ENCODE data around the gene C19orf53.

Gene C19orf53

DNA sequence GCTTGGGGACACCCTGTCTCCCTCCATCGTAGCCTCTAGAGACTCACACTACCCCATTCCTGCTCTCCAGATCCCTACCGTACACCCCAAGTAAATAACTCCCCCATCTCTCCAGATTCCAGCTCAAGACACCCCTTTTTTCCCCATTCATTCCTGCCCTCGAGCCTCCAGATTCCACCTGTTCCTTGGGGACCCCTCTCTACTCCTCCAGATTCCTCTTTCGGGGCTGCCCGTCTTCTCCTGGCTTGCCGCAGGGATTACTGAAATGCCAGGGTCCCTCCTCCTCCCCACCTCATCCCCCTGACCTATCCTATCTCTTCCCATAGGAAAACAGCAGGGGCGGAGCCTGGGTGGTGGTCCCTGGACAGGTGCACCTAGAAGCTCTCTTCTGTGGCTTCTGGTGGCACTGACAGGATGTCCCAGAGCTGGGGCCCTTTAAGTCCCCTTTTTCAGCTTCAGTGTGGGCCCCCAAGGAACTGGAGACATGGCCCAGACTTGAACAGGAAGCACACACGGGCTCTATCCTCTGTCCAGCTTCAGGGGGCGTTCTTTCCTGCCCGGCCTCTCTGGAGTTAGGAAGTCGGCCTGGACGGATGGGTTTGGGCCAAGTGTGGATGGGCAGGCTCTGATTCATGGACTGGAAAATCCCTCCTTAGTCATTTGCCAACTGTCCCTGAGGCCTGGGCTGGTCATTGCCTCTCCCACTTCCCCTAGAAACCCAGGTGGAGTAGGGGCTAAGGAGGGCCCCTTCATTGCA, 22.2 kb downstream of the C19orf53 start:
- no peak for FAIRE-seq

DNA sequence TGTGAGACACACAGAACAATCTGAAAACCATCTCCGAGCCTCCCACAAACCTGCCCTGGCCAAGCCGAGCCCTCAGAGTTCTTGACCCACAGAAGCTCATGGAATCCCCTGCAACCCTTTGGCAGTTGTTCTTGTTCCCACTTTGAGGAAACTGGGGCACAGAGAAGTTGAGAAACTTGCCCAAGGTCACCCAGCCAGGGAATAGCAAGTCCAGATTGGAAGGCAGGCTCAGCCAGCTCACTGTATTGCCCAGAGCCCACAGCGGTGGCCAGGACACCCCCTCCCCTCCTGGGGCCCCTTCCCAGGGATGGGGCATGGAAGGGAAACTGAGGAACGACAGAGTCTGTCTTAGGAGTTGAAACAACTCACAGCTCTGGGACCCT, 22.8 kb downstream of the C19orf53 start:
- no peak for FAIRE-seq

DNA sequence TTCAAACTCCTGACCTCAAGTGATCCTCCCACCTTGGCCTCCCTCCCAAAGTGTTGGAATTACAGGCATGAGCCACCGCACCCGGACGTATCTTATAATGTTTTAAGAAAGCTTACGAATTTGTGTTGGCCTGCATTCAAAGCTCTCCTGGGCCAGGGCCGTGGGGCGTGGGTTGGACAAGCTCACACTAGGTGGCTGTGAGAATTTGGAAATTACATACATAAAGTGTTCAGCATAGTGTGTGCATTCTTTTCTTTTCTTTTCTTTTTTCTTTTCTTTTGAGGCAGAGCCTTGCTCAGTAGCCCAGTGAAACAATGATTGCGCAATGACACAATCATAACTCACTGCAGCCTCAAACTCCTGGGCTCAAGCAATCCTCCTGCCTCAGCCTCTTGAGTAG, 23.6 kb downstream of the C19orf53 start:
- FAIRE-seq = no peak

DNA sequence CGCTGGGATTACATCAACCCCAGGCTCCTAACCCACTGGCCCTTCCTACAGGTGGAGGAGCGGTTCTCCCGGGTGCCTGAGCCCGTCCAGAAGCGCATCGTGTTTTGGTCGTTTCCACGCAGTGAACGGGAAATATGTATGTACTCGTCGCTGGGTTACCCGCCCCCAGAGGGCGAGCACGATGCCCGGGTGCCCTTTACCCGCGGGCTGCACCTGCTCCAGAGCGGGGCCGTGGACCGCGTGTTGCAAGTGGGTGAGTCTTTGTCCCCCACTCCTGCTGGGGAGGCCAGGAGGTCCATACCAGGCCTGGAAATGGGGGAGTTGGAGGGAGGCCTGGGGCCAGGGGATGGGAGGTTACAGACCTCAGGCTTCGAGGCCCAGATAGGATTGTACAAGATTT, 25.4 kb downstream of the C19orf53 start:
- no peak for FAIRE-seq

DNA sequence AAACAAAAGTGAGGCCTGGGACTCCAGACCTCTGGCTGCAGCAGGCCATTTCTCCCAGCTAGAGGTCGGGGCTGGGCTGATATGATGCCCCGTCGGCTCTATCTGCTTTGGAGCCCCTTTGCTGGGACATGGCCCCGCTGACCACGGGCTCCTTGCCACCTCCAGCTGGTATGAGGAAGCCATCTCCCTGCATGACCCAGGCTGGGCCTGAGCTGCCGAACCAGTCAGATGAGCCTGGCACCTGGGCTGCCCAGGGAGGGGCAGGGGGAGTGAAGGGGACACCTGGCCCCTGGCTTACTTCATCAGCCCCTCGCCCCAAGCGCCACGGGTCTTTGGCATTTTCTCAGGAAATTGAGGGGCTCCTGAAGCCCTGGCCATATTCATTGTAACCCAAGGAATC, 28.8 kb downstream of the C19orf53 start:
- no peak for FAIRE-seq

DNA sequence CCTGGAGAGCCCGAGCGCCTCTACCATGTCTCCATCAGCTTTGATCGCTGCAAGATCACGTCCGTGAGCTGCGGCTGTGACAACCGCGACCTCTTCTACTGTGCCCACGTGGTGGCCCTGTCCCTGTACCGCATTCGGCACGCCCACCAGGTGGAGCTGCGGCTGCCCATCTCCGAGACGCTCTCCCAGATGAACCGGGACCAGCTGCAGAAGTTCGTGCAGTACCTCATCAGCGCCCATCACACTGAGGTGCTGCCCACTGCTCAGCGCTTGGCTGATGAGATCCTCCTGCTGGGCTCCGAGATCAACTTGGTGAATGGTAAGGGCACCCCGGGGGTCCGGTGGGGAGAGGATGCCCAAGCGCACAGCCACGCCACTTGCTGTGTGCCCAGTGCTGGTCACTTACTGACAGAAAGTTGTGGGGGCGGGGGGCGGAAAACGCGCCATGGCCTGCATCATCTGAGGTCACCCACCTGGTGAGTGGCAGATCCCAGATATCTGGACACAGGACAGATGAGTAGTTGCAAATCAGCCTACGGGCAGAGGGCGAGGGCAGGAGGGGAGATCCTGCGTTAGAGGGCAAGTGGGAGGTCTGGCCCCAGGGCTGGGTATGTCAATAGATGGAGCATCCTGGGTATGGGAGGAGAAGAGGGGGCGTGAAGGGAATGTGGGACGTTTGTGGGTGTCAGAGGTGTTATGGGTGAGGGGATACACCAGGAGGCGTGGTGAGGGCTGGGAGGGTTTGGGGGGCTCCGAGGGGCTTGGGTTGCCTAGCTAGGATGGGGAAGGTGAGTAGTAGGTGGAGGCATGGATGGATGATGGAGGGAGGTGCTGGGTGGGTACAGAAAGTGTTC, 30.8 kb downstream of the C19orf53 start:
- FAIRE-seq = no peak

DNA sequence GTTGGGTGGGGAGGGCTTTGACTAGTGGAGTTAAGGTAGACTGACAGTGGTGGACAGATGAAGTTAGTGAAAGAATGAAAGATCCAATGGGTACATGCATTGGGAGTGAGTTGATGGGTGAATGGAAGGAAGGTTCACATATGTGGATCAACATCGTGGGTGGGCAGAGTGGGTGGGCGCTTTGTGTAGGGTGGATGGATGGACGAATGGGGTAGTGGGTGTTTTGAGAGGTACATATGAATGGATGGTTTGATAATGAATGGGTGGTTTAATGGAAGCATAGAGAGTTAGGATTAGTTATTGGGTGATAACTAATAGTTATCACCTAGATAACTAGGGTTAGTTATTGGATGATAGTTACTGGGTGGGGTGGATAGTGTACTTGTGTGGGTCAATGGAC, 32.5 kb downstream of the C19orf53 start:
- FAIRE-seq = no peak

DNA sequence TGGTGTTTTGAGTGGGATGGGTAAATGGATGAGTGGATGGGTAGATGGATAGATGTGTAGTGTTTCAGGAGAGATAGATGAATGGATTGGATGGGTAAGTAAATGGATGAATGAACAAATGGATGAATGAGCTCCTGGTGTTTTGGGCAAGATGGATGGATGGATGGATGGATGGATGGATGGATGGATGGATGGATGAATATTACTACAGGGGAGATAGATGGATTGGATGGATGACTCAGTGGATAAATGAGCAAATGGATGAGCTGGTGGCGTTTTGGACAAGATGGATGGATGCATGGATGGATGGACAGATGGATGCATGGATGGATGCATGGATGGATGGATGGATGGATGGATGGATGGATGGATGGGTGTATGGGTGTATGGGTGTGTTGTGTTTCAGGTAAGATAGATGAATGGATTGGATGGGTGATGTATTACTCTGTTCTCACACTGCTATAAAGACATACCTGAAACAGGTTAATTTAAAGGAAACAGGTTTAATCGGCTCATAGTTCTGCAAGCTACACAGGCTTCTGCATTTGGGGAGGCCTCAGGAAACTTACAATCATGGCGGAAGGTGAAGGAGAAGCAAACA, 33.3 kb downstream of the C19orf53 start:
- FAIRE-seq = no peak

DNA sequence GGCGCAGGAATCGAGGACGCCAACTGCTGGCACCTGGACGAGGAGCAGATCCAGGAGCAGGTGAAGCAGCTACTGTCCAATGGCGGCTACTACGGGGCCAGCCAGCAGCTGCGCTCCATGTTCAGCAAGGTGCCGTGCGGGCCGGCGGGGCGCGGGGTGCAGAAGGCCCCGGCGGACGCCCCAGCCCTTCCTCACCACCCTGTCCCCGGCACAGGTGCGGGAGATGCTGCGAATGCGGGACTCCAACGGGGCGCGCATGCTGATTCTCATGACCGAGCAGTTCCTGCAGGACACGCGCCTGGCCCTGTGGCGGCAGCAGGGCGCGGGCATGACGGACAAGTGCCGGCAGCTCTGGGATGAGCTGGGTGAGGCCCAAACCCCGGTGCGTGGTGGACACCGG, 34.6 kb downstream of the C19orf53 start:
- FAIRE-seq = no peak

DNA sequence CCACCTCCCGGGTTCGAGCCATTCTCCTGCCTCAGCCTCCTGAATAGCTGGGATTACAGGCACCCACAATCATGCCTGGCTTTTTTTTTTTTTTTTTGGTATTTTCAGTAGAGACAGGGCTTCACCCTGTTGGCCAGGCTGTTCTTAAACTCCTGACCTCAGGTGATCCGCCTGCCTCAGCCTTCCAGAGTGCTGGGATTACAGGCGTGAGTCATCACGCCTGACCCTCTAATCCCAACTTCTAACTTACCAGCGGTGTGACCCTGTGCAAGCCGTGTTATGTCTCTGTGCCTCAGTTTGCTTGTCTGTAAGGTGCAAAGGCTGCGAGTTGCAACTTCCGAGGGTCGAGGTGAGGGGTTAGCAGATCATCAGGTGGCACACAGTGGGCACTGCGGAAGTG, 38.3 kb downstream of the C19orf53 start:
- FAIRE-seq = no peak

DNA sequence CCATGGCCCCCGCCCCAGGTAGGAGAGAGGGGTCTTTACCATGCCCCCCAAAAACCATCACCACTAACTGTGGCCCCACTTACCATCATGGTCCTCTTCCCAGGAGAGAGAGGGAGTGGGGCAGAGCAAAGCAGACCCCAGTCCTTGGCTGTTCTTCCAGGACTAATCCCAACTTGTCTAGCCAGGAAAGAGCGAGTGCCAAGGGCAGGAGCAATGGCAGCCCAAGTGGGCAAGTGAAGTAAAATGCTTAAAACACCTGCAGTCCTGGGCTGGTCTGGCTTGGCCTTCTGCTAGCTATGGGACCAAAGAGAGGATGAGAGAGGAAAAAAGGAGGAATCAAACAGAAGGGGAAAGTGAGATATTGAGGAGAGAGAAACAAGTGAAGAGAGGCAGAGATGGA, 38.9 kb downstream of the C19orf53 start:
- FAIRE-seq = no peak

DNA sequence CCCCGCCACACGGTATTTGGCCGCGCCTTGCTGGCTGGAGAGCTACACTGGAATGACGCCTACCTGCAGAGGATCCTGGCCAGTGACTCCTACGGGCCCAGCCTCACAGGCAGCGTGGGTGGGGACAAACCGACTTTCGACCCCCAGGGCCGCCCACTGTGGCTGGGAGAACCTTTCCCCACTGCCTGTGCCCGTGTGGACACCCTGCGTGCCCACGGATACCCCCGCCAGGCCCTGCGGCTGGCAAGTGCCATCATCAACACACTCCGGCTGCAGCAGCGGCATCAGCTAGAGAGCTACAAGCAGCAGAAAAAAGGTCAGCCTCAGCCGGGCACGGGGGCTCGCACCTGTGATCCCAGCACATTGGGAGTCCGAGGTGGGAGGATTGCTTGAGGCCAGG, 40.3 kb downstream of the C19orf53 start:
- FAIRE-seq = no peak

DNA sequence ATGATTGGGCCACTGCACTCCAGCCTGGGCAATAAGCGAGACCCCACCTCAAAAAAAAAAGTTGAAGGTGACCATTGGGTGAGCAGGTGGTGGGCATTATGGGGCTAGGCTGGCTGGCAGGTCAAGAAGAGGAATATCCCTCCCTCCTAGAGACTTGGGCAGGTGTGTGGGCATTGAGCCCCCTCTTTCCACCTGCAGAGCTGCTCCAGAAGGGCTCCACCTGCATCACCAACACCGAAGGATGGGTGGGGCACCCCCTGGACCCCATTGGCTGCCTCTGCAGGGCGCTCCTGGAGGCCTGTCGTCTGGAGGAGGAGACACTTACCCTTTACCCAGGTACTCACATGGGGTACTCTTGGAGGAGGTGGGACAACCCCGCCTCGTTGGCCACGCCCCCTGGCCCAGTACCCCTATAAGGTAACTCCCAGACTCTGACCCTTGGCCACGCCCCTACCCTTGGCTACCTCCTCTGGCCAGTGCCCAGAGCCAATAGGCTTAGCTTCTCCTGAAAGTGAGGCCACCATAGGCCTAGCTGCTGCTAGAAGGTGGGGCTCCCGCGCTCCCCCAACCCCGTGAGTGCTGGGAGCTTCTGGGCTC, 42.9 kb downstream of the C19orf53 start:
- no peak for FAIRE-seq

DNA sequence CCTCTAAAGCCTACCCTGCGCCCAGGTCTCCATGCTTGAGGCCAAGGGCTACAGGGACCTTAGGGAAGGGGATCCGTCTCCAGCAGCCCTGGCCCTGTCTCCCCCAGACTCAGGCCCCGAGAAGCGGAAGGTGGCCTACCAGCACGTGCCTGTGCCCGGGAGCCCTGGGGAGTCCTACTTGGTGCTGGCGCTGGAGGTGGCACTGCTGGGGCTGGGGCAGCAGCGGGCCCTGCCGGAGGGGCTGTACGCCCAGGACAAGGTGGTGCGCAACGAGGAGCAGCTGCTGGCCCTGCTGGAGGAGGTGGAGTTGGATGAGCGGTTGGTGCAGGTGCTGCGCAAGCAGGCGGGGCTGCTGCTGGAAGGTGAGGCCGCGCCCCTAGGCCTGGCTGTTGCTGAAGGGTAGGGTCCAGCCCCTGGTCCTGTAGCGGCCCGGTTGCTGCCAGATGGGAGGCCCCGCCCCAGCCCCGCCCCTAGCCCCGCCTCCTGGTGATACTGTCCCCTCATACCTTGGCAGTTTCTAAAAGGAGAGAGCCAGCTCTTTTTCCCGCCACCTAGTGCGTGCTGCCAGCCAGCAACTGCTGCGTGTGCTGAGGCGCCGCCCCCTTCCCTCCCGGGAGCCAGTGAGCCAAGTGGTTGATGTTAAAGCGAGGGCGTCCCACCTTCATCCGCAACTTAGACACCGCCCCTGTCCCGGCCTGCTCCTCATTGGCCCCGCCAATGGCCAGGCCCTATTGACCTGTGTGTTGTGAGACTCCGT, 43.5 kb downstream of the C19orf53 start:
- no peak for FAIRE-seq

DNA sequence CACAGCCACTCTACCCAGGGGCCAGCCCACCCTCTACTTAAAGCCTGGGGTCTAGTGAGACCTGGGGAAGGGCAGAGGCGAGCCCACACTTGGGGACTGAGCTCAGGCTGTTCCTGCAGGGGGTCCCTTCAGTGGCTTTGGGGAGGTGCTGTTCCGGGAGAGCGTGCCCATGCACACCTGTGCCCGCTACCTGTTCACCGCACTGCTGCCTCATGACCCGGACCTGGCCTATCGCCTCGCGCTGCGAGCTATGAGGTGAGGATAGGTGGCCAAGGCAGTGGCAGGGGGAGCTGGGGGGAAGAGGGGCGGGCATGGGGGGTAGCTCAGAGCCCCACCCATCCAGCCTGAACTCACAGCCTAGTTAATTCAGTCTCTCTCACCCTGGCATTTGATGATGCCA, 45.0 kb downstream of the C19orf53 start:
- FAIRE-seq = no peak

DNA sequence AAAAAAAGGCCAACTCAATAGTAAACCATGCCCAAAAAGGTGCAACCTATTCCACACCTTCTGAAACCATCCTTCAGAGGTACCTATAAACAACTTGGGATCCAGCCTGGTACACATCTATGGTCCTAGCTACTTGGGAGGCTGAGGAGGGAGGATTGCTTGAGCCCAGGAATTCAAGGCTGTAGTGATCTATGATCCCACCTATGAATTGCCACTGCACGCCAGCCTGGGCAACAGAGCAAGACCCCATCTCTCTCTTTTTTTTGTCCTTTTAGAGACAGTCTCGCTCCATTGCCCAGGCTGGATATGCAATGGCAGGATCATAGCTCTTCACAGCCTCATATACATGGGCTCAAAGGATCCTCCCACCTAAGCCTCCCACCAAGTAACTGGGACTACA, 47.0 kb downstream of the C19orf53 start:
- FAIRE-seq = no peak

DNA sequence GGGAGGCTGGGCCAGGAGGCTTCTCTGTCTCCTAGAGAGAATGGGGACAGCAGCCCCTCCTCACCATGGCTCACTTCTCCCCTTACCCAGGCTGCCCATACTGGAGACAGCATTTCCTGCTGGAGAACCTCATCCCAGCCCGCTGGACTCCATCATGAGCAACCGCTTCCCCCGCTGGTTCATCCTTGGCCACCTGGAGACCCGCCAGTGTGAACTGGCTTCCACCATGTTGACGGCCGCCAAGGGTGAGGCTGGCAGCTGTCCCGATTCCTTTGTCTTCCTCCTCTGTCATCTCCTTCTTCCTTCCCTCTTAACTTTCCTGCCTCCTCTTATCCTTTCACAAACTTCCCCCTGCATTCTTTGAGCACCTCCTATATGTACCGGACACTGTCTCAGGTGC, 49.0 kb downstream of the C19orf53 start:
- no peak for FAIRE-seq

DNA sequence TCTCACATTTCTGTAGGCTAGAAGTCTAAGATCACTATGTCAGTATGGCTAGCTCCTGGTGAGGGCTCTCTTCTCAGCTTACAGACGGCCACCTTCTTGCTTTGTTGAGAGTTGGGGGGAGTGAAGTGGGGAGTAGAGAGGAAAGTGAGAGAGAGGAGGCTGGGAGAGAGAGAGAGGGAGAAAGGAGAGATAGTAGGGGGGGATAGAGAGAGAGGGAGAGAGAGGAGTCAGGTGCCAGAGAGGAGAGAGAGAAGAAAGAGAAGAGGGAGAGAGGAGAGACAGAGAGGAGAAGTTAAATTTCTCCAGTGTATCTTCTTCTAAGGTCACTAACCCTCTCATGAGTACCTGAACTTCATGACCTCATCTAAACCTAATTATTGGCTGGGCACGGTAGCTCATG, 49.6 kb downstream of the C19orf53 start:
- FAIRE-seq = no peak

DNA sequence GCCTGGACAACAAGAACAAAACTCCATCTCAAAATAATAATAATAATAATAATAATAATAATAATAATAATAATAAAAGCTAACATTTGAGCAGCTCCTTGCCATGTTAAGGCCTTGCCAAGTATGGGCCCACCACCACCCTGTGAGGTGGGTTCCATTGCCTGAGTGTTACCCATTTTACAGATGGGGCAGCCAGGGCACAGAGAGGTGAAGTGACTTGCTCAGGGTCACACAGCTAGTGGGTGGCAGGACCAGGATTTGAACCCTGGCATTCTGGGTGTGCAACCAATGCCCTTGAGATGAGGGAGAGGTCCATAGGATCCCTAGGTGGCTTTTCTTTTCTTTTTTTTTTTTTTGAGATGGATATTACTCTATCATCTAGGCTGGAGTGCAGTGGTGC, 50.4 kb downstream of the C19orf53 start:
- FAIRE-seq = no peak

DNA sequence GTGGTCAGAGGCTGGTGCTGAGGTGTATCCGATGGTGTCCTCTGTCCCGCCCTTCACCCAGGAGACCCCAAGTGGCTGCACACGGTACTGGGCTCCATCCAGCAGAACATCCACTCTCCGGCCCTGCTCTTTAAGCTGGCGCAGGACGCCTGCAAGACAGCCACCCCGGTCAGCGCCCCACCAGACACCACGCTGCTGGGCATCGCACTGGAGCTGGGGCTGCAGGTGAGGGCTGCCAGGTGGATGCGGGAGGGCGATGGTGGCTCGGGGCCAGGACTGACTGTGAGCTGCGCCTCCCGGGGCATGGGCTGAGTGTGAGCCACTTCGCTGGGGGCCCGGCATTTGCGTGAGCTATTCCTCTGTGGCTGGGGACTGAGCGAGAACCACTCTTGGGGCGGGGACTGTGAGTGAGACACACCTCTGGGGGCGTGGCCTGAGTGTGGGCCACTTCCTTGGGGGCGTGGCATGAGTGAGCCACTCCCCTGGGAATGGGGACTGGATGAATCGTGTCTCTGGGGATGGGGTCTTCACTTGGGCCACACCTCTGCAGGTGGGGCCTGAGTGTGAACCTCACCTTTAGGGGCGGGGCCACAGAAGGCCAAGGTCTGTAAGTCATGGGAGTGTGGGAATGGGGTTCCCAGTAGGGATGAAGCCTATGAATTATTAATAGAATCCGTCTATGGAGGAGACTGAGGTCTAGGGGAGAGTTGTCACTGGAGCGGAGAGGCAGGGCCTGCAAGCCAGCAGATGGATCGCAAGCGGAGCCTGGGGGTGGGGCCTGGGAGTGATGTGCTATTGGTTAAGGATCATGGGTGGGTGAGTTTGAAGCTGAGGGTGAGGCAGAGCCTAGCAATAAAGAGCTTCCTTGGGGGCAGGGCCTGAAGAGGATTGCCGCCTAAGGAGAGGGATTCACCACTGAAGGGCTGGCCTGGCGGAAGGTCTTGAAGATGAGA, 51.5 kb downstream of the C19orf53 start:
- FAIRE-seq = no peak

DNA sequence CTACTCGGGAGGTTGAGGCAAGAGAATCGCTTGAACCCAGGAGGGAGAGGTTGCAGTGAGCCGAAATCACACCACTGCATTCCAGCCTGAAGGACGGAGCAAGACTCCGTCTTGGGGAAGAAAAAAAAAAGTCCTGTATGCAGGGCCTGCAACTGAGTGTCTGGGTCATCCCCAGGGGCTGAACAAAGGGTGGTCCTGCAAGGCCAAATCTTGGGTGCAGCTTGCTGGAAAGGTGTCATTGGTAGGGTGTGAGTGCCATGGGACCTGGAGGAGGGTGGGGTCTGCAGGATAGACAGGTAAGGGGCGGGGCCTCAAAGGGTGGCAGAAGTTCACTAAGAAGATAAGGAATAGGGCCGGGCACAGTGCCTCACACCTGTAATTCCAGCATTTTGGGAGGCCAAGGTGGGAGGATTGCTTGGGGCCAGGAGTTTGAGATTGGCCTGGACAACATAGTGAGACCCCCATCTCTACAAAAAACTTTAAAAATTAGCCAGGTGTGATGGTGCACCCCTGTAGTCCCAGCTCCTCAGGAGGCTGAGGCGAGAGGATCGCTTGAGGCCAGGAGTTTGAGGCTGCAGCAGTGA, 52.5 kb downstream of the C19orf53 start:
- no peak for FAIRE-seq
